ENCODE data around the gene NIPBL.
"Not testable (repeated sequence)": the region's sequence is repeated elsewhere in the genome, so short reads cannot be mapped to it uniquely, and the experiment has no call there.

Gene NIPBL

DNA sequence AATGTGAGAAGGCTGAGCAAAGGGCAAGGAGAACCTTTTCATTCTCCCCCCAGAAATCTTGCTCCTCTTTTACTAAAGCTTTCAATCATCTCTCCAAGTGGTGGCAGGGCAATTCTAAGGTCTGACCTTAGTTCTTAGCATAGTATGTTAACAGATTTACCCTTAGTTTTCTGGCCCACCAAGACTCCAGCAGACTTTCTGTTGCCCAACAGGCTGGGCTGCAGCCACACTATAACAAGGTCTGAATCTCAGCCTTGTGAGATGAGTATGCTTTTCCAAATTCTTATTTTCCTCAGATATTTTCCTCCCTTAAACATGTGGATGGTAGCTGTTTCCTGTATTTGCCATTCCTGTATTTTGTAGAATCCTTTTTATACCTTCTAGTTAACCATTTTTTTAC lies 69.5 kb downstream of the NIPBL start:
- DNase-seq, result no peak

DNA sequence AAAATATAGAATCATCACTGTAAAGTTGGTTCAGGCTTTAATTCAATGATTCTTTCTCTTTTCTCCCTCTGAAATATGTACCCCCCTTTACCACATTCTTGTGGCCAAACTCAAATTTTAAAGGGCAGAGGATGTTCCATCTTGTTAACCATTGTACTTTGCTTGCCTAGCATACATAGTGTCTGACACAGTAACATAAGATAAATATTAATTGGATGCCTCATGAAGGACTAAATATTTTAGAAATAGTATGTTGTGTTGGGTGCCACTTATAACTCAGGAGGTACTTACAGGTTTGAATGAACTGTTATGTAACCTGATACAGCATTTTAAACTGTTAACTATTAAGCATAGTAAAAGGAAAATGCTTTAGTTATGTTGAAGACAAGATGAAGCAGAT lies 71.5 kb downstream of the NIPBL start:
- DNase-seq, result no peak

DNA sequence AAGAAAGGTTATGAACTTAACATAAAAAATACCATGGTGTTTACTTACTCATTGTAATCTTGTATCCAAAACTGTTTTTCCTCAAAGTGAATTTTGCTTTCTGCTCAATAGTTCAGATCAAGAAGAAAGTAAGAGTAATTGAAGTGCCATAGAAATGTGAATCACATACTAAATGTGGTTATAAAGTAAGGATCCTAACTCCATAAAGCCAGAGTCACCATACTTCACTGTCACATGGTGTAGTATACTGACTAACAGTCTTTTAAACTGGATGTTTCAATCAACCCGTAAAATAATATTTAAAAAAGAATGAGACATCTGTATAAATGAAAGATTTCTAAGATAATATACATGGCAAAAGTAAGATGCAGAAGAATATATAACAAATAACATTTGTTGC lies 72.1 kb downstream of the NIPBL start:
- no peak for DNase-seq

DNA sequence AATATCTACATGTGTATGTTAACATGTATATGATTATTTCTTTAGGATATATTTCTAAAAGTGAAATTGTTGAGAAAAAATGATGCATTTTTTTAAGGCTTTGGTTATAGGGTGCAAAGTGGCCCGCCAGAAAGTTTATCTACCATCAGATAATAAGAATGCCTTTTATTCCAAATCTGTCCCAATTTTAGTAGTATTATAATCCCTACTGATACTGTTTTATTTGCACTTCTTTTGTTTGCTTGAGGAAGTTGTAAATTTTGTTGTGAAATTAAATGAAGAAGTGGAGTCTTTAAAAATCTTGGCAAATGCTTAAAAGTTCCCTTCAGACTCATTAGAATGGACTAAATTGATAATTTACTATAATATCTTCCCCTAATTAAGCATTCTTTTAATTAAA lies 73.0 kb downstream of the NIPBL start:
- no peak for DNase-seq

DNA sequence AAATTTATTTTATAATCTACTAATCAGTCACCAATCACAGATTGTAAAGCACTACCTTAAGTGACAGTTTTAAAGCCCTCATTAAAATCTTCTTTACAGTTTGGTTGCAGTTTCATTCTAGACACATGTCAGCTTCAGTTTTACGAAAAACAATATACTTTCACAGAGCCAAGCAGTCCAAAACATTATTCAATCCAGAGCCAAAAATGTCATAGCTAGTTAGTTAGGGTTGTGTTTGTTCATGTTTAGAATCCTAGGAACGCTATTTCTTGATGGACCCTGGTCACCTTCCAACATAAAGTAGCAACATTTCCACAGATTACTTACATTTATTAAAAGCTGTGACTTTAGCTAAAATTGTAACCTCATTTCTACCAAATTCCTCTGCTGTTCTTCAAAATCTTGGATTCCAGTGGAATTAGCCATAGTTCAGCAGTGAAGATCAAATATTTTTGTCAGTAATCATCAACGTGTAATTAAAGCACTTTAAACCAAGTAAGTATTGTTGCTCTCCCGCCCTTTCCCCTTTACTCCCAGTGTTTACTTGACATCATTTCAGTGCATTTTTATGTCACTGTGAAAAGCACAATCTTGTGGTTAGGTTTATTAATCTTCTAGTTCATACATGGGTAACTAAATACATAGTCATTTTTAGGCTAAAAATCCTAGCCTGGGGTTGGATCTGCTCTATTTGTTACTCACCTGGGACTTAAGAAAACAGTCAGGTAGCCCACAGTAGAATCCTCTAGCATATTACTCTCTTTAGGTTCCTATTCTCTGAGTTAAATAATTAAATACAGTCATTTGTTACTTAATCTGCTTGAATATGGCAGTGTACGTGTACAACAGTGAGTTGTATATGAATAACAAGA lies 74.3 kb downstream of the NIPBL start:
- DNase-seq, result no peak

DNA sequence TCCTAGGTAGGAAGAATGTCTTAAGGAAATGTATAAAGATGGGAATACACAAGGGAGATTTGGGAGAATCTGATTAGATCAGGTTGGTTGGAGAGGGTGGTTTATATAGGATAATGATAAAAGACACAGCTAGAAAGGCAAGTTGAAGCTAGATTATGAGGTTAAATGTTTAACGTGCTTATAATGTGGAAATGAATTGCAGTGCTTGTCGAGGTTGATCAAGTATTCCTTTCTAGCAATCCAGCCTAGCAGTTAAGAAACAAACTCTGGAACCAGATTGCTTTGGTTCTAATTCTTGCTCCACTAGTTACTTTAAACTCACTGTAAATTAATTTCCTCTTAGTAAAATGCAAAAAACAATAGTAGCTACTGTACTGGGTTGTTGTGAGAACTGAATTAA lies 76.5 kb downstream of the NIPBL start:
- DNase-seq, result no peak

DNA sequence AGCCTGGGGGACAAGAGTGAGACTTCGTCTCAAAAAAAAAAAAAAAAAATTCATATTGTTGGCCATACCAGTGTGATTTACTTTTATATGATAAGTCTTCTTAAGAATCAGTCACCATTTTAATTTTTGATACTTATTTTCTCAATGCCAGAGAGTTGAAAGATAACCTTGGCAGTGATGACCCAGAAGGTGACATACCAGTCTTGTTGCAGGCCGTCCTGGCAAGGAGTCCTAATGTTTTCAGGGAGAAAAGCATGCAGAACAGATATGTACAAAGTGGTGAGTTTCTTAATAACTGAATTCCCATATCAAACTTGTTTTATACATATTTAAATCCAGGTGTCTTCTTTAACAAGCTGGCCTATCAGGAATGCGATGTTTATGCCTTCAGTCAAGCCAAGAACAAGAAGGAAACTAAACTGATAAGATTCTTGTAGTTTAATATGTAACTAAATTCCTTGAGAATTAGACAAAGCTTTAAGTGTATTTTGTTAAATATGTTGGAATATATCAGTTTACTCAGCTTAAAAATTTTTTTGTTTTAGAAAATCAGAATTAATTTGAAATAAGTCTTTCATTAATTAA lies 81.5 kb downstream of the NIPBL start:
- DNase-seq, result no peak

DNA sequence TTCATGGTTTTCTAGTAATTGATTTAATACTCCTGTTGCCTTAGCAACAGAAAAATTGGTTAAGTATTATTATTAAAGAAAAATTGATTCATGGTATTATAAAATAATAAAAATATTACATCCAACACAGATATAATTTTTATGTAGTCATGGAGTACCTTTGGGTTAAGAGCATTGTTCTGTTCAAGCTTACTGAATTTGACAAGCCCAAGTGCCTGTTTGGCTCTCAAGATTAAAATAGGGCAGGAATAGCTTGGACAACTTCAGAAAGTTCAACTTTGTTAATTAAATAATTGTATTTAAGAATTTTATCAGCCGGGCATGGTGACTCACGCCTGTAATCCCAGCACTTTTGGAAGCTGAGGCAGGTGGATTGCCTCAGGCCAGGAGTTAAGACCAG lies 82.0 kb downstream of the NIPBL start:
- DNase-seq, result no peak

DNA sequence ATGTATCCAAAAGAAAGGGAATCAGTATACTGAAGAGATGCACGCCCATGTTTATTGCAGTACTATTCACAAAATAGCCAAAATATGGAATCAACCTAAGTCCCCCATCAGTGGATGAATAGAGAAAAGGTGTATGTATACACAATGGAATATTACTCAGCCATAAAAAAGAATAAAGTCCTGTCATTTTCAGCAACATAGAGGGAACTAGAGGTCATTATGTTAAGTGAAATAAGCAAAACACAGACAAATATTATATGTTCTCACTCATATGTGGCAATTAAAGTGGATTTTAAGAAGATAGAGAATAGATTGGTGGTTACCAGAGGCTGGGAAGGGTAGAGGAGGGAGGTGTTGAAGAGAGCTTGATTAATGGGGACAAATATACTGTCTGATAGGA lies 88.6 kb downstream of the NIPBL start:
- no peak for DNase-seq

DNA sequence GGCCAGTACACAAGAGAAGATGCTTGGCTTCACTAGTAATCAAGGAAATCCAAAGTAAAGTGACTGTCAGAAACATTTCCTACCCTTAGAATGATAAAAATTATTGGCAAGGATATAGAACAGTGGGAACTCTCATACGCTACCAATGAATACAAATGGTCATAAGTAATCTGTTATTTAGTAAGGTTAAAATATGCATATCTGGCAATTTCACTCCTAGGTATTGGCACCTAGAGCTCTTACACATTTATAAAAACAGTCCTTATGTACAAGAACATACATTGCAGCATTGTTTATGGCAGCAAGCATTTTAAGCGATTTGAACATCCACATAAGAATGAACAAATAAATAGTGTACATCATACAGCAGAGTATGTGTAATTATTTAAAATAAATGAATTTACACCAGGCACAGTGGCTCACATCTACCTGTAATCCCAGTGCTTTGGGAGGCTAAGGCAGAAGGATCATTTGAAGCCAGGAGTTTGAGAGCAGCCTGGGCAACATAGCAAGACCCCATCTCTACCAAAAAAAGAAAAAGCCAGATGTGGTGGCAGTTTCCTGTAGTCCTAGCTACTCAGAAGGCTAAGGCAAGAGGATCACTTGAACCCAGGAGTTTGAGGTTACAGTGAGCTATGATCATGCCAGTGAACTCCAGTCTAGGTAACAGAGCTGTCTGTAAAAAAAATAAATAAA lies 93.3 kb downstream of the NIPBL start:
- DNase-seq, result no peak

DNA sequence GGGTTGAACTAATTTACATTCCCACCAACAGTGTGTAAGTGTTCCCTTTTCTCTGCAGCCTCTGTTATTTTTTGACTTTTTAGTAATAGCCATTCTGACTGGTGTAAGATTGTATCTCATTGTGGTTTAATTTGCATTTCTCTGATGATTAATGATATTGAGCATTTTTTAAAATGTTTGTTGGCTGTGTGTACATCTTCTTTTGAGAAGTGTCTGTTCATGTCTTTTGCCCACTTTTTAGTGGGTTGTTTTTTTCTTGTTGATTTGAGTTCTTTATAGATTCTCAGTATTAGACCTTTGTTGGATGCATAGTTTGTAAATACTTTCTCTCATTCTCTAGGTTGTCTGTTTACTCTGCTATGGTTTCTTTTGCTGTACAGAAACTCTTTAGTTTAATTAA lies 101.6 kb downstream of the NIPBL start:
- DNase-seq, result no peak

DNA sequence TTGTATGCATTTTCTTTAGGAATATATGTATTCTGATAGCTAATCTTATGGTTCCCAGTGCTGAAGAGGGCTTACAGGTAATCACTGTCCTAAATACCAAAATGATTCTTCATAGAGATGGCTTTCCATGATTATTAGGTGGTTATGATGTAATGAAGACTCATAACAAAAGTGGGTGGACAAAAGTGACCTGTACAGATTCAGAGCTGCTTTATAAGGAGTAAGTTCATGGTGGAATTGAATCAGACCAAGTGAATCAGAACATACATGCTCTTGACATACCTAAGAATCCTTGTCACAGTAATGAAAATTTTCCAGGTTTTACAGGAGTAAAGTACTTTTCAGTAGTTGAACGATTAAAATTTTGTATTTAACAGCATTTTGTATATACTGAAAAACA lies 105.6 kb downstream of the NIPBL start:
- DNase-seq, result no peak

DNA sequence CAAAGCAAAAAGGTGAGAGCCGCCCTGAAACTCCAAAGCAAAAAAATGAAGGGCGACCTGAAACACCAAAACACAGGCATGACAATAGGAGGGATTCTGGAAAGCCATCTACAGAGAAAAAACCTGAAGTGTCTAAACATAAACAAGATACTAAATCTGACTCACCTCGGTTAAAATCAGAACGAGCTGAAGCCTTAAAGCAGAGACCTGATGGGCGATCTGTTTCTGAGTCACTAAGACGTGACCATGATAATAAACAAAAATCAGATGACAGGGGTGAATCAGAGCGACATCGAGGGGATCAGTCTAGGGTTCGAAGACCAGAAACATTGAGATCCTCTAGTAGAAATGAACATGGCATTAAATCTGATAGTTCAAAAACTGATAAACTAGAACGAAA lies 108.8 kb downstream of the NIPBL start:
- no peak for DNase-seq

DNA sequence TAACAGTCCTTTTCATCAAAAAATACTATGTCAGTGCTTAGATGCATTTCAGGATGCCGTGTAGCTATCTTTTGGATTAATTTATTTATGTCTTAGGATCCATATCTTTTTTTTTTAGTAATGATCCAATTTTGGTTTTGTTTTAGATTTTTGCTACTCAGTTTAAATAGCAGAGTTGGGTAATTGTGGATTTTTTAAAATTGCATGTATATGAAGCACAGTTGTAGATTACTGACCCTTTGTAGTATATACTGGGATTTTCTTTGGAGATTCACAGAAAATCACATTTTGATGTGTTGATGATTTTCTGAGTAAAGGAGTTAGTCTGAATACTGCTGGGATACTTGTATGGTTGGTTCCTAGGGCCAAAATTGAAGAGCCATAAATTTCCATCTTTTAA lies 111.8 kb downstream of the NIPBL start:
- DNase-seq, result no peak

DNA sequence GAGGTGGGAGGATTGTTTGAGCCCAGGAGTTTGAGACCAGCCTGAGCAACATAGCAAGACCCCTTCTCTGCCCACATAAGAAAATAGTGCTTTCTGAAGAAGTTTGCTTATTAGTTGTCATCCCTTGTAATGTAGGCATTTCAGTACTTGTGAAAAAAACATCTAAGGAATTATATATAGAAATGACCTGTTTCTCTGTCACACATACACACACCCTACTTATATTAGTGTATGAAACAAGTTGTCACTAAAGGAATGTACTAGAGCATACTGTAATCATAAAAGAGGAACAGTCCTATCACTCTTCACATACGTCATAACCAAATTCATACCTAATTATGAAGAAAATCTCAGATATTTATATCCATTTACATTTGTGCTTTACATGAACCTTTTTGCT lies 122.0 kb downstream of the NIPBL start:
- no peak for DNase-seq

DNA sequence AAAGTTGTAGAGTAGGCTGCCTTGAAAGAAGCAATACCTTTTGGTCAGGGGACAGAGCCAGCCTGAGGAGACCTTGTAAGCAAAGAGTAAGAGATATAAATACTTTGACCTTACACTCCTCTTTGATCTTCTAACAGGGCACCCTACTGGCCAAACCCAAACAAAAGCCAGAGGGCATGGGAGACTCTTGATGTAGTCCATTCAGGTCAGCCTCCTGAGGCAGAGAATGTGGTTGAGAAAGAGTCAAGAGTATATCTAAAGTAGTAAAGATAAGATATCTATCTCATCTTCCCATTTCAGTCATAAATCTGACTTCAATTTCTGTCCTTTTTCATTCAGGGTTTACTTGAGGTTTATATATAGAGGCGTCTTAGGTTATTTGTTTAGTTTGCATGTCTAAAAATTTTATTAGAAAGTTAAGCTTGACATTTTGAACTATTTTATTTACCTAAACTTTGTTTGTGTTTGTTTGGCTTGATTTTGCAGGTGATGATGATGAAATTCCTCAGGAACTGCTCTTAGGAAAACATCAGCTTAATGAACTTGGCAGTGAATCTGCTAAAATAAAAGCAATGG lies 125.7 kb downstream of the NIPBL start:
- no peak for DNase-seq

DNA sequence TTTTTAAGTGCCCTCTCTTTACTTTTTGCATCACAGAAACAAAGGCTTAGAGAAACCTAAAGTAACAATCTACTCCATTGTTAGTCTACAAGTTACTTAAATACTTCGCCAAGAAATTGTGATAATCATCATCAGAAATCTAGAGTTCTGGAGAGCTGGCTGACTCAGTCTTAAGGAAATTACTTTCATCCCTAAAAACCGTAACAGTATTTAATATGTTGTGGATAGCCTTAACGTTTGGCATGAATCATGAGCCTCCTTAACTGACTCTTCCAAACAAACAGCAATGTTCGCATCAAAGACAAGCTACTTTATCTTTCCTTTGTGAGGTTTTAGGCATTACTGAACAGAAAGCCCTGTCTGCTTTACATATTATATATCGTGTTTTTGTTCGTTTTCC lies 128.7 kb downstream of the NIPBL start:
- DNase-seq, result no peak

DNA sequence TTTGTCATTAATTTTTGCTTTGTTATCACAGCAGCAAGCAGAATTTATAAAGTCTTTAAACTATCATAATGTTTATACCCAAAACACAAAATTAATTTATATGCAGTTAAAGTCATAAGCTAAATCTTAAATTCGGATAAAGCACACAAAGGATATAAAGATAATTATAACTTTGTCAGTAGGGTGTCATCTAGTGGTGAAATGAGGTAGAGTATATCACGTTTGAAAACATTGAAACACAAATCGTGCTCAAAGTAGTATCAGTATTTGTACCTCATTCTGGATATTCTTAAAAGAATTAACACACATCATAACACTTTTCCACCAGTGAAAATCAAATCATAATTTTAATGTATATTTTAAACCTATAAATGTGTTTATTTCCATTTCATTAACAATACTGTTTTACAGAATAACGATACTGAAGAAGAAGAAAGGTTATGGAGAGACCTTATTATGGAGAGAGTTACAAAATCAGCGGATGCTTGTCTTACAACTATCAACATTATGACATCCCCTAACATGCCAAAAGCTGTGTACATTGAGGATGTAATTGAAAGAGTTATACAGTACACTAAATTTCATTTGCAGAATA lies 129.5 kb downstream of the NIPBL start:
- peak in 1 of 56 donors; percentile 11 for DNase-seq

DNA sequence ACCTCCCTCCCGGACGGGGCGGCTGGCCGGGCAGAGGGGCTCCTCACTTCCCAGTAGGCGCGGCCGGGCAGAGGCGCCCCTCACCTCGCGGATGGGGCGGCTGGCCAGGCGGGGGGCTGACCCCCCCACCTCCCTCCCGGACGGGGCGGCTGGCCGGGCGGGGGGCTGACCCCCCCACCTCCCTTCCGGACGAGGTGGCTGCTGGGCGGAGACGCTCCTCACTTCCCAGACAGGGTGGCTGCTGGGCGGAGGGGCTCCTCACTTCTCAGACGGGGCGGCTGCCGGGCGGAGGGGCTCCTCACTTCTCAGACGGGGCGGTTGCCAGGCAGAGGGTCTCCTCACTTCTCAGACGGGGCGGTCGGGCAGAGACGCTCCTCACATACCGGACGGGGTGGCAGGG lies 136.6 kb downstream of the NIPBL start:
- not testable (repeated sequence) for DNase-seq

DNA sequence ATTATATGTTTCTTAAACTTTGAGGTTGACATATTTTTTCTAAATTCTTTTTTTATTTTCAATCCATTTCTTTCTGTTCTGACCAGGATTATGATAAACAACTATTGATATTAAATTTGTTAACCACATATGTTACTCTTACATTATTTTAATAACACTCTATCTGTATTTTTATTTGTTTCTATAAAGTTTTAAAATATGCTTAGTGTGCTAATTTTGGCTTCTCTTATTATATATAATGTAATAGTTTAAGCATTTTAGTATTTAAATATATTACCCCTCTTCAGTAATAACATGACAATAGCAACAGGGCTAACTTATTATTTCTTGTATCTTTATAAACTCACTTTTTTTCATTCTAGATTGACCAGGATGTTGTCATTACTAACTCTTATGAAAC lies 137.8 kb downstream of the NIPBL start:
- DNase-seq, result no peak

DNA sequence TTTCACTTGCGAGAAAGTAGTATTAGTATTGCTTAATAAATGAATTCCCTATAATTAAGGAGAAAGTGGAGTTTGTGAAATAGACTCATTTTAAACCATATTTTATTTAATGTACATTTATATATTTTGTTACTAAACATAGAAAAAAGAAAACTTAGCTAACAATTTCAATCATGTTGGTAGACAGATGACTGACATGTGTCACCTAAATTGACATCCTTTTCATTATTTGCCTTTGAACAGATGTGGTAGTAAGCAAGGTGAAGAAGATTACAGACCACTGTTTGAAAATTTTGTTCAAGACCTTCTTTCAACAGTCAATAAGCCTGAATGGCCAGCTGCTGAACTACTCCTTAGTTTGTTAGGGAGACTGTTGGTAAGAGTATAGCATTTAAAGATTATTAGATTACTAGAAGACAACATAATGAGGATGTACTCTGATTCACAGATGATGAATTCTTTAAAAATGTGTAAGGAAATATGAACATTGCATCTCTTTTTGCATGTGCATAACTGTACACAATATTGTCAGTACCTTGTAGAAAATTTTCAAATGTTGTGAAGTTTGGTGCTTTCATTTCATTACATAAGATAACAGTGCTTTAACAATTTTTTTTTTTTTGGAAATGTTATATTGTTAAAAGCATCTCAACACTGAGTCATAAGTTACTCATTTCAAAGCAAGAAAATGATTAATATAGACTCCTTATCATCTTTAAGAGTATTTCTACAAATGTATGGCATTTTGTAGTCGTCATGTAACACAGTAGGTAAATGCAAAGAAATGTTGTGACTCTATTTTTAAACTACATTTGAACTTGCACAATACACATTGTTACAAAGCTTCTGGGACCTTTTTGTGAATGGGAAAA lies 139.5 kb downstream of the NIPBL start:
- DNase-seq, result no peak

All from amygdala (tissue), 56 donors.